GM12878 (cell line): ENCODE measurements around the gene SLC11A2.
"Not testable (repeated sequence)": the region's sequence is repeated elsewhere in the genome, so short reads cannot be mapped to it uniquely, and the experiment has no call there.

Experiments used
- DPF2 ChIP-seq: fragments of 450-650 bp; IDR thresholded peaks from 2 replicates; pipeline ENCODE4 v1.6.1; 2017; ENCODE audit warnings: mild to moderate bottlenecking
- EZH2 ChIP-seq: IDR thresholded peaks from 2 replicates; pipeline ENCODE4 v1.6.1; 2012; ENCODE audit warnings: low read depth, mild to moderate bottlenecking, control low read depth, inconsistent platforms, low read length, borderline replicate concordance; ENCODE audit not compliant: control insufficient read depth
- NR2F1 ChIP-seq: fragments of 450-650 bp; conservative IDR thresholded peaks from 2 replicates; pipeline ENCODE4 v1.6.1; 2017; ENCODE audit warnings: mild to moderate bottlenecking
- POLR2AphosphoS2 ChIP-seq: IDR thresholded peaks from 2 replicates; pipeline ENCODE4 v1.6.1; 2011; ENCODE audit warnings: low read depth, mild to moderate bottlenecking, low read length, improper control_type of control experiment, moderate library complexity
- RAD21 ChIP-seq: IDR thresholded peaks from 2 replicates; pipeline ENCODE4 v1.6.1; 2011; ENCODE audit warnings: mild to moderate bottlenecking, low read depth, low read length, moderate library complexity; ENCODE audit not compliant: insufficient read depth
- TAF1 ChIP-seq: IDR thresholded peaks from 2 replicates; pipeline ENCODE4 v1.6.1; 2011; ENCODE audit warnings: mild to moderate bottlenecking, low read depth, low read length, borderline replicate concordance
- TF ChIP-seq, protein P1 (sequence below), 3 experiments: IDR thresholded peaks in 2 of 3; conservative IDR thresholded peaks in 1 of 3; 2 replicates each; pipeline ENCODE4 v1.5.1; 2011; ENCODE audit warnings: low read depth in 3 of 3, low read length in 3 of 3, mild to moderate bottlenecking in 3 of 3, control low read depth in 2 of 3, moderate library complexity in 2 of 3, inconsistent platforms in 1 of 3, mixed read lengths in 1 of 3; ENCODE audit not compliant: control insufficient read depth in 2 of 3, insufficient read depth in 1 of 3; ENCODE audit errors: extremely low read depth in 1 of 3

DNA sequence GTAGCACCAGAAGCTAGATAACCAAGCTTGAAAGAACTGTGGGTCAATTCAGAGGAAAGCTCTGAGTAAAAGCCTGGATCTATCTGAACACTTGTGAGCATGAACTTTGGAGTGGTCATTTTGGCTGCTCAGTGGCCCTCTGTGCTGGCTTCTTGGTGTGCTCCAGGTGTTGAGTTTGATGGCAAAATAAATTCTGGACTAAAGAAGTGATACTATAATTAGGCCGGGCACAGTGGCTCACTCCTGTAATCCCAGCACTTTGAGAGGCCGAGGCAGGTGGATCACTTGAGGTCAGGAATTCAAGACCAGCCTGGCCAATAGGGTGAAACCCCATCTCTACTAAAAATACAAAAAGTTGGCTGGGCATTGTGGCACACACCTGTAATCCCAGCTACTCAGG, 71.4 kb downstream of the SLC11A2 start:
- not testable (repeated sequence) for TF ChIP-seq DPF2, POLR2AphosphoS2, TAF1, EZH2, RAD21, NR2F1
- TF ChIP-seq, protein P1, sequence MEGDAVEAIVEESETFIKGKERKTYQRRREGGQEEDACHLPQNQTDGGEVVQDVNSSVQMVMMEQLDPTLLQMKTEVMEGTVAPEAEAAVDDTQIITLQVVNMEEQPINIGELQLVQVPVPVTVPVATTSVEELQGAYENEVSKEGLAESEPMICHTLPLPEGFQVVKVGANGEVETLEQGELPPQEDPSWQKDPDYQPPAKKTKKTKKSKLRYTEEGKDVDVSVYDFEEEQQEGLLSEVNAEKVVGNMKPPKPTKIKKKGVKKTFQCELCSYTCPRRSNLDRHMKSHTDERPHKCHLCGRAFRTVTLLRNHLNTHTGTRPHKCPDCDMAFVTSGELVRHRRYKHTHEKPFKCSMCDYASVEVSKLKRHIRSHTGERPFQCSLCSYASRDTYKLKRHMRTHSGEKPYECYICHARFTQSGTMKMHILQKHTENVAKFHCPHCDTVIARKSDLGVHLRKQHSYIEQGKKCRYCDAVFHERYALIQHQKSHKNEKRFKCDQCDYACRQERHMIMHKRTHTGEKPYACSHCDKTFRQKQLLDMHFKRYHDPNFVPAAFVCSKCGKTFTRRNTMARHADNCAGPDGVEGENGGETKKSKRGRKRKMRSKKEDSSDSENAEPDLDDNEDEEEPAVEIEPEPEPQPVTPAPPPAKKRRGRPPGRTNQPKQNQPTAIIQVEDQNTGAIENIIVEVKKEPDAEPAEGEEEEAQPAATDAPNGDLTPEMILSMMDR (IDR thresholded peaks at IDR 0.05 in 2 of 3, conservative IDR thresholded peaks at IDR 0.05 in 1 of 3; ENCODE audit: control insufficient read depth in 2 of 3, extremely low read depth in 1 of 3, insufficient read depth in 1 of 3, low read depth in 3 of 3, low read length in 3 of 3), result not testable (repeated sequence)
